ENCODE measurements around the gene SPTLC3.

SPTLC3 gene

DNA sequence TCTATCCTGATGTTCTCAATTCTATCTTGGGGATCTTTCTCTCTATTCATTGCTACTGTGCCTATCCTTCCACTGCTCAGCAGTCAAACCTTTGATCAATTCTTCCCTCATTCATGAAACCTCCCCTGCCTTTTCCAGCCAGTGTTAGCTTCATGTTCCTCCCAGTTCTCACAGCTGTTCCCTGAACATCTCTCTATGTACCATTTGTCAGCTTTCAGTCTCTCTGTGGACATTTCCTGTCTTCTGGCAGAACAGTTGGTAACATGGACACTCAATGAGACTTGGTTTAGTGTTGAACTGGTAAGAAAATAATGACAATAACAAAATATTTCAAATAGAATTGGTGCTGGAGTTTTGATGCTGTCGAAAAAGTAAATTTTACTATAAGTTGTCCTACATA is 26.2 kb downstream of the SPTLC3 start:
- DNase-seq: no peak

GRCh38 chr20:13035399-13036152 is 26.8 kb downstream of the SPTLC3 start:
- no peak for DNase-seq

GRCh38 chr20:13037727-13038126 is 29.0 kb downstream of the SPTLC3 start:
- DNase-seq: no peak

- no peak for DNase-seq
Observed at GRCh38 chr20:13041574-13042457, 33.0 kb downstream of the SPTLC3 start.

- no peak for DNase-seq
Observed at GRCh38 chr20:13042458-13042794, 33.7 kb downstream of the SPTLC3 start.

GRCh38 chr20:13046409-13046808 is 37.6 kb downstream of the SPTLC3 start:
- no peak for DNase-seq

DNA sequence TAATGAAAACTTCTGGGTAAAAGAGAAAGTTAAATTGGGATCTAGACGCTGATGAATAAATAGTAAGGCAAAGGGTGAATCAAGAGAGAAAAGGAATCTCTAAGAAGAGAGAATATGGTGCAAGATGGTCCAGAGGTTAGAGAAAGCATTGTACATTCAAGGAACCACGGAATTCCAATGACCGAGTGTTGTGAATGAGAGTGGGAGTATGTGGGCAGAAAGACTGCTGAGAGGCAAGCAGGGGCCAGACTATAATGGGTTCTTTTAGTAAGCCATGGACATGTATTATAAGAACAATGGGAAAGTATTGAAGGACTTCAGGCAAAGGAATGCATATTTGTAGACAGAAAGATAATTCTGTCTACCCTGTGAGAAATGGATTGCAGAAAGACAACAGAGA is 45.2 kb downstream of the SPTLC3 start:
- no peak for DNase-seq

GRCh38 chr20:13058666-13059389 is 50.1 kb downstream of the SPTLC3 start:
- DNase-seq: no peak

GRCh38 chr20:13059398-13060136 is 50.8 kb downstream of the SPTLC3 start:
- no peak for DNase-seq

DNA sequence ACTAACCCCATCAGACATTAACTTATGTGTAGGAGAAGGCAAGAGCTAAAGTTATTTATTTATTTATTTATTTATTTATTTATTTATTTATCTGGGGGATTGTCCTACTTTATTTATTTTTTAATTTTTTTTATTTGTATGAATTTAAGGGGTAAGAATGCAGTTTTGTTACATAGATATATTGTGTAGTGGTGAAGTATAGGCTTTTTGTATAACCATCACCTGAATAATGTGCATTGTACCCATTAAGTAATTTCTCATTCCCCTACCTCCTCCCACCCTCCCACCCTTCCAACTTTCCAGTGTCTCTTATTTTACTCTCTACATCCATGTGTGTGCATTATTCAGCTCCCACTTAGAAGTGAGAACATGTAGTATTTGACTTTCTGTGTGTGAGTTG is 51.6 kb downstream of the SPTLC3 start:
- DNase-seq: no peak

GRCh38 chr20:13061381-13061780 is 52.6 kb downstream of the SPTLC3 start:
- DNase-seq: no peak

- DNase-seq: no peak
Observed at GRCh38 chr20:13062789-13063188, 54.0 kb downstream of the SPTLC3 start.

DNA sequence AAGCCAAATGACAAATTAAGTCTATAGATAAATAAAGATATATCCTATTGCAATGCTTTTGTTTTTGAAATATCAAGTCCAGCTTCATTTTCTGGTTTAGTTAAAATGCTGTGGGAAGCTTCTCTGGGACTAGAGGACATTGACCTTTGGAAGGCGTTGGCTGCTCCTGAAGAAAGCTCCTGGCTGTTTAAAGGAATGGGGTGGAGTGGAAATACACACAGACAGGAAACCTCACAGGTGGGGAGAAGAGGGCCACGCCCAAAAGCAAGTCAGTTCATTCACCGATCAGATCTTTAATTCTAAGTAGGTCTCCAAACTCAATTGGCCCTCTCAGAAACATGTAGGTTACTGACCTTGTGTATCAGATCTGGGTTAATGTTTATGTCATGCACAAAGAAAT is 59.6 kb downstream of the SPTLC3 start:
- no peak for DNase-seq

GRCh38 chr20:13081877-13082276 is 73.1 kb downstream of the SPTLC3 start:
- DNase-seq: no peak

- no peak for DNase-seq
Observed at GRCh38 chr20:13082378-13082777, 73.6 kb downstream of the SPTLC3 start.

GRCh38 chr20:13085275-13085674 is 76.5 kb downstream of the SPTLC3 start:
- no peak for DNase-seq

GRCh38 chr20:13089950-13090469 is 81.2 kb downstream of the SPTLC3 start:
- DNase-seq: no peak

DNA sequence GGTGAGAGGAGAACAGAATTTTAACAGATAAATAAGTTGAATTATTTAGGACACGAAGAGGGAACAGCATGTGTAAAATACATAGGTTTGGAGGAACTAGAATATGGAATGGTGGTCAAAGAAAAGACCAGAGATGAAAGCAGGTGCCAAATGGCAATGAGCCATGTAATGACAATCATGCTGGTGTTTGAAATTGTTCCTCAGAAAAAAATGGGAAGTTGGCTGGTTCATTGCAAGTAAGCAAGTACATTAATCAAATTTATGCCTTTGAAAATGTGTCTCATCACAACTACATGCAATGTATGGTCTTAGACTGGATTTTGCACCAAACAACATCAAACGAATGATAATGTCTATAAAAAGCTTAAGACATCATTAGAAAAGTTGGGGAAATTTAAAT is 83.3 kb downstream of the SPTLC3 start:
- DNase-seq: no peak

- no peak for DNase-seq
Observed at GRCh38 chr20:13094976-13095375, 86.2 kb downstream of the SPTLC3 start.

GRCh38 chr20:13098720-13099355 is 90.1 kb downstream of the SPTLC3 start:
- DNase-seq: no peak

DNA sequence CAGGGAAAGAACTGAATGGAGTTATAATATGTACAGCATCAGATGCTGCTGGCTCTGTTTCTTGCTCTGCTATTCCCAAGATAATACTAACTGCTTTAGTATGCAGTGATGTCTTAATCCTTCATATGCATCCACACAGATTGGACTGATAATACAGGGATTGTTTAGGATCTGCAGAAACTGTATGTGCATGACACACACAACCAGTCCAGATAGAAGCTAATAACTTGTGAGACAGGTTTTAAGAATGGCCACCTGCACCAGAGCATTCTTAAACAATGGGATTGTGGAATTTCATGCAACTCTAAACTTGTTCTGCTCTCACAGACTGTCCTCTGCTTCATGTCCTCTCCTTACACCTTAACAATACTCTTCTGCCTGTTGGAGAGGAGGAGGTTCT is 90.9 kb downstream of the SPTLC3 start:
- no peak for DNase-seq

- no peak for DNase-seq
Observed at GRCh38 chr20:13101276-13101675, 92.5 kb downstream of the SPTLC3 start.

All from activated CD4-positive, alpha-beta T cell treated with anti-CD3 and anti-CD28 coated beads, Interleukin-2, Interleukin-6, amounts not matched to agents 100 ng/mL and 50 ng/mL, durations not matched to agents 16 hours and 8 hours (primary cell).